Measurements from ENCODE around the gene CIAO3. TPM values are rescaled to one million over a fixed set of nuclear protein-coding genes. Genes with fewer than 3 reads are reported as not detected.

The CIAO3 gene
- total RNA-seq, 2 experiments from 2014 or later, result 33.3 to 38.2 TPM

DNA sequence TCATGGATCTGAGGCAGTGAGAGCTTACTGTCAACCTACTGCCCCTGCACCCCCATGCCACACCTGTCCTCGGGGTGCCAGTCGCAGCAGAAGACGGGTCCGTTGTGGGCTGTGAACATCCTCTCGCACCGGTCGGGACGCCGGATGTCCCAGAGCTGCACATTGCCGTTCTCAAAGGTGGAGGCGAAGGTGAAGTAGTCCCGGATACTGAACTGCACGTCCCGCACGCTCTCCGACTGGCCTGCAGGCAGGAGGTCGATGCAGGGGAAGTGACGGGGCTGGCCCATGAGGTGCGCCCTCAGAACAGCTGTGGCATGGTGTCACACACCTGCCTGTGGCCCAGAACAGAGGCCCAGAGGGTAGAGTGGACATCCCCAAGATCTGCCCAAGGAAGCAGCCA is 53.3 kb downstream of the CIAO3 start:
- no peak overlapping the region for H3K4me3 Mint-ChIP-seq
- Histone ChIP-seq H3K27me3 (ENCODE audit: control insufficient read depth in 1 of 2, insufficient read depth in 2 of 2, low read length in 2 of 2) (no peaks in the 10 kb centered on the region), H3K36me3 (ENCODE audit: insufficient read depth, low read length) (peaks cover 18% of the 10 kb centered on the region), H3K9me3 (ENCODE audit: control insufficient read depth in 1 of 2, insufficient read depth in 1 of 2, low read length in 2 of 2) (peaks cover 0 to 7% of the 10 kb centered on the region in 2 experiments), H3K4me1 (ENCODE audit: insufficient read depth, low read length) (peaks cover 57% of the 10 kb centered on the region), H3K4me3 (ENCODE audit: low read length) (no peak overlapping the region), H3K27ac (ENCODE audit: low read depth in 1 of 2, low read length in 2 of 2) (no peak overlapping the region)
- H3K27ac Mint-ChIP-seq, result no peak overlapping the region
- DNase-seq, result no peak
- intact Hi-C loops (cut with DNase I, micrococcal nuclease), result no loop called here
- TF ChIP-seq, protein P1, sequence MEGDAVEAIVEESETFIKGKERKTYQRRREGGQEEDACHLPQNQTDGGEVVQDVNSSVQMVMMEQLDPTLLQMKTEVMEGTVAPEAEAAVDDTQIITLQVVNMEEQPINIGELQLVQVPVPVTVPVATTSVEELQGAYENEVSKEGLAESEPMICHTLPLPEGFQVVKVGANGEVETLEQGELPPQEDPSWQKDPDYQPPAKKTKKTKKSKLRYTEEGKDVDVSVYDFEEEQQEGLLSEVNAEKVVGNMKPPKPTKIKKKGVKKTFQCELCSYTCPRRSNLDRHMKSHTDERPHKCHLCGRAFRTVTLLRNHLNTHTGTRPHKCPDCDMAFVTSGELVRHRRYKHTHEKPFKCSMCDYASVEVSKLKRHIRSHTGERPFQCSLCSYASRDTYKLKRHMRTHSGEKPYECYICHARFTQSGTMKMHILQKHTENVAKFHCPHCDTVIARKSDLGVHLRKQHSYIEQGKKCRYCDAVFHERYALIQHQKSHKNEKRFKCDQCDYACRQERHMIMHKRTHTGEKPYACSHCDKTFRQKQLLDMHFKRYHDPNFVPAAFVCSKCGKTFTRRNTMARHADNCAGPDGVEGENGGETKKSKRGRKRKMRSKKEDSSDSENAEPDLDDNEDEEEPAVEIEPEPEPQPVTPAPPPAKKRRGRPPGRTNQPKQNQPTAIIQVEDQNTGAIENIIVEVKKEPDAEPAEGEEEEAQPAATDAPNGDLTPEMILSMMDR (IDR thresholded peaks at IDR 0.05), result no peak
- no peaks in the 10 kb centered on the region for H3K9me3 Mint-ChIP-seq
- H3K36me3 Mint-ChIP-seq (ENCODE audit: low read depth), result peaks cover 10% of the 10 kb centered on the region
- ChIA-PET CTCF (interaction anchor here (1.8 kb wide), 1 partner anchor 20 kb away, joined by 5 read pairs; the partner anchor contains the start of gene RHOT2), POLR2A (no interaction called here)
- H3K4me1 Mint-ChIP-seq (ENCODE audit: low read depth), result peaks cover 18% of the 10 kb centered on the region
- no peak for ATAC-seq (ENCODE audit: poor library complexity)
- no peaks in the 10 kb centered on the region for H3K27me3 Mint-ChIP-seq

GRCh38 chr16:686459-687260 is 54.1 kb downstream of the CIAO3 start:
- no peaks in the 10 kb centered on the region for H3K9me3 Mint-ChIP-seq
- H3K4me1 Mint-ChIP-seq (ENCODE audit: low read depth), result peaks cover 16% of the 10 kb centered on the region
- intact Hi-C loops (cut with DNase I, micrococcal nuclease), result no loop called here
- ATAC-seq (ENCODE audit: poor library complexity) (no peak), DNase-seq (peak in 1 of 14 experiments; percentile 43)
- no peaks in the 10 kb centered on the region for H3K27me3 Mint-ChIP-seq
- POLR2A ChIA-PET, result interaction anchor here (1.5 kb wide), 1 partner anchor 9 kb away, joined by 5 read pairs; no protein-coding TSS in a partner anchor
- peak overlapping the region; percentile 42 for H3K4me3 Mint-ChIP-seq
- Histone ChIP-seq H3K4me3 (ENCODE audit: low read length) (no peak overlapping the region), H3K27me3 (ENCODE audit: control insufficient read depth in 1 of 2, insufficient read depth in 2 of 2, low read length in 2 of 2) (no peaks in the 10 kb centered on the region), H3K27ac (ENCODE audit: low read depth in 1 of 2, low read length in 2 of 2) (no peak overlapping the region), H3K4me1 (ENCODE audit: insufficient read depth, low read length) (peaks cover 66% of the 10 kb centered on the region), H3K9me3 (ENCODE audit: control insufficient read depth in 1 of 2, insufficient read depth in 1 of 2, low read length in 2 of 2) (peaks cover 0 to 7% of the 10 kb centered on the region in 2 experiments), H3K36me3 (ENCODE audit: insufficient read depth, low read length) (peaks cover 26% of the 10 kb centered on the region)
- CTCF ChIA-PET, result interaction anchor here (1.8 kb wide), 1 partner anchor 19 kb away, joined by 5 read pairs; the partner anchor contains the start of gene RHOT2
- no peak overlapping the region for H3K27ac Mint-ChIP-seq
- TF ChIP-seq, protein P1 (IDR thresholded peaks at IDR 0.05), result no peak
- H3K36me3 Mint-ChIP-seq (ENCODE audit: low read depth), result peaks cover 16% of the 10 kb centered on the region

GRCh38 chr16:685967-686366 is 54.8 kb downstream of the CIAO3 start:
- Mint-ChIP-seq H3K27me3 (no peaks in the 10 kb centered on the region), H3K9me3 (no peaks in the 10 kb centered on the region), H3K36me3 (ENCODE audit: low read depth) (peaks cover 23% of the 10 kb centered on the region), H3K27ac (no peak overlapping the region), H3K4me1 (ENCODE audit: low read depth) (peaks cover 16% of the 10 kb centered on the region), H3K4me3 (peak overlapping the region; percentile 38)
- TF ChIP-seq, protein P1 (IDR thresholded peaks at IDR 0.05), result no peak
- peak in 1 of 14 experiments; percentile 52 for DNase-seq
- no peak for ATAC-seq (ENCODE audit: poor library complexity)
- Histone ChIP-seq H3K9me3 (ENCODE audit: control insufficient read depth in 1 of 2, insufficient read depth in 1 of 2, low read length in 2 of 2) (peaks cover 0 to 6% of the 10 kb centered on the region in 2 experiments), H3K4me3 (ENCODE audit: low read length) (no peak overlapping the region), H3K36me3 (ENCODE audit: insufficient read depth, low read length) (peaks cover 29% of the 10 kb centered on the region), H3K4me1 (ENCODE audit: insufficient read depth, low read length) (peaks cover 73% of the 10 kb centered on the region), H3K27me3 (ENCODE audit: control insufficient read depth in 1 of 2, insufficient read depth in 2 of 2, low read length in 2 of 2) (no peaks in the 10 kb centered on the region), H3K27ac (ENCODE audit: low read depth in 1 of 2, low read length in 2 of 2) (no peak overlapping the region)
- CTCF ChIA-PET, result interaction anchor here (1.8 kb wide), 1 partner anchor 18 kb away, joined by 5 read pairs; the partner anchor contains the start of gene RHOT2
- POLR2A ChIA-PET, result interaction anchor here (1.5 kb wide), 1 partner anchor 10 kb away, joined by 5 read pairs; no protein-coding TSS in a partner anchor
- intact Hi-C loops (cut with DNase I, micrococcal nuclease), result no loop called here
